ENCODE measurements around the gene NR2E1.

NR2E1 gene

GRCh38 chr6:108156180-108156937 is 9.5 kb upstream of the NR2E1 start:
- peak; percentile 2 for DNase-seq

- no peak for DNase-seq
Measured at GRCh38 chr6:108156938-108157233, 8.9 kb upstream of the NR2E1 start.

GRCh38 chr6:108157234-108157980 is 8.4 kb upstream of the NR2E1 start:
- no peak for DNase-seq

GRCh38 chr6:108157981-108158525 is 7.8 kb upstream of the NR2E1 start:
- DNase-seq: no peak

- no peak for DNase-seq
Measured at GRCh38 chr6:108159981-108160380, 5.8 kb upstream of the NR2E1 start.

- DNase-seq: no peak
Measured at GRCh38 chr6:108161724-108162282, 4.0 kb upstream of the NR2E1 start.

- DNase-seq: no peak
Measured at GRCh38 chr6:108163267-108163643, 2.6 kb upstream of the NR2E1 start.

- no peak for DNase-seq
Measured at GRCh38 chr6:108163644-108164542, 1.9 kb upstream of the NR2E1 start.

- no peak for DNase-seq
Measured at GRCh38 chr6:108164543-108164814, 1.3 kb upstream of the NR2E1 start.

- no peak for DNase-seq
Measured at GRCh38 chr6:108164815-108165706, 761 bp upstream of the NR2E1 start.

GRCh38 chr6:108166664-108167448 is 1.0 kb downstream of the NR2E1 start:
- no peak for DNase-seq

- DNase-seq: no peak
Measured at GRCh38 chr6:108167449-108168089, 1.7 kb downstream of the NR2E1 start.

GRCh38 chr6:108168090-108168463 is 2.3 kb downstream of the NR2E1 start:
- DNase-seq: no peak

GRCh38 chr6:108168501-108169463 is 3.0 kb downstream of the NR2E1 start:
- DNase-seq: no peak

GRCh38 chr6:108169464-108170331 is 3.9 kb downstream of the NR2E1 start:
- DNase-seq: no peak

- DNase-seq: no peak
Measured at GRCh38 chr6:108170332-108171290, 4.8 kb downstream of the NR2E1 start.

GRCh38 chr6:108171291-108171917 is 5.6 kb downstream of the NR2E1 start:
- no peak for DNase-seq
